Parathyroid adenoma (tissue), 2 donors: ENCODE measurements around the gene HES4.

ENCODE experiments used
- H2AFZ ChIP-seq: fragments of 300-600 bp; sonication (generic); one replicate; pipeline ENCODE4 v1.7.0; 2017; ENCODE audit warnings: antibody characterized with exemption, mild to moderate bottlenecking
- H3K27ac ChIP-seq: fragments of 300-600 bp; sonication (generic); one replicate; pipeline ENCODE4 v1.7.0; 2017
- H3K27me3 ChIP-seq: fragments of 300-600 bp; sonication (generic); one replicate; pipeline ENCODE4 v1.7.0; 2017; ENCODE audit warnings: low read length; ENCODE audit not compliant: control insufficient read depth, insufficient read depth
- H3K36me3 ChIP-seq: fragments of 300-600 bp; sonication (generic); one replicate; pipeline ENCODE4 v1.7.0; 2017; ENCODE audit warnings: low read length; ENCODE audit not compliant: control insufficient read depth, insufficient read depth
- H3K4me1 ChIP-seq: fragments of 300-600 bp; sonication (generic); one replicate; pipeline ENCODE4 v1.7.0; 2017; ENCODE audit warnings: control low read depth
- H3K4me2 ChIP-seq: fragments of 300-600 bp; sonication (generic); one replicate; pipeline ENCODE4 v1.7.0; 2017; ENCODE audit warnings: low read length
- H3K4me3 ChIP-seq: fragments of 300-600 bp; sonication (generic); one replicate; pipeline ENCODE4 v1.7.0; 2017; ENCODE audit warnings: low read depth, low read length
- H3K79me2 ChIP-seq: fragments of 300-600 bp; sonication (generic); one replicate; pipeline ENCODE4 v1.7.0; 2017; ENCODE audit warnings: control low read depth
- H3K9ac ChIP-seq: fragments of 300-600 bp; sonication (generic); one replicate; pipeline ENCODE4 v1.7.0; 2017; ENCODE audit warnings: mild to moderate bottlenecking
- H3K9me3 ChIP-seq: fragments of 300-600 bp; sonication (generic); one replicate; pipeline ENCODE4 v1.7.0; 2017; ENCODE audit warnings: low read length; ENCODE audit not compliant: control insufficient read depth
- CTCF ChIP-seq: fragments of 300-600 bp; sonication (generic); IDR thresholded peaks from one replicate; pipeline ENCODE4 v1.7.0; 2017; ENCODE audit warnings: antibody characterized with exemption, mild to moderate bottlenecking
- donor health status: primary hyperparathyroidism.

The HES4 gene

GRCh38 chr1:971751-972506 is 28.0 kb downstream of the HES4 start:
- TF ChIP-seq CTCF = no peak
- H3K9me3 ChIP-seq = no peaks in the 10 kb centered on the region
- H3K9ac ChIP-seq = no peak overlapping the region
- H3K27me3 ChIP-seq = no peaks in the 10 kb centered on the region
- H3K4me2 ChIP-seq = no peak overlapping the region
- H3K36me3 ChIP-seq = no peaks in the 10 kb centered on the region
- no peak overlapping the region for H3K27ac ChIP-seq
- H3K4me1 ChIP-seq = no peaks in the 10 kb centered on the region
- no peak overlapping the region for H3K4me3 ChIP-seq
- no peak overlapping the region for H2AFZ ChIP-seq
- no peaks in the 10 kb centered on the region for H3K79me2 ChIP-seq

GRCh38 chr1:970973-971730 is 28.7 kb downstream of the HES4 start:
- Histone ChIP-seq H2AFZ (no peak overlapping the region), H3K9me3 (no peaks in the 10 kb centered on the region), H3K4me1 (no peaks in the 10 kb centered on the region), H3K4me2 (no peak overlapping the region), H3K36me3 (no peaks in the 10 kb centered on the region), H3K27ac (no peak overlapping the region), H3K4me3 (no peak overlapping the region), H3K79me2 (no peaks in the 10 kb centered on the region), H3K9ac (no peak overlapping the region), H3K27me3 (no peaks in the 10 kb centered on the region)
- no peak for TF ChIP-seq CTCF

GRCh38 chr1:970242-970972 is 29.5 kb downstream of the HES4 start:
- H3K4me3 ChIP-seq = no peak overlapping the region
- no peaks in the 10 kb centered on the region for H3K27me3 ChIP-seq
- H3K36me3 ChIP-seq = no peaks in the 10 kb centered on the region
- no peaks in the 10 kb centered on the region for H3K9me3 ChIP-seq
- H3K79me2 ChIP-seq = no peaks in the 10 kb centered on the region
- TF ChIP-seq CTCF = no peak
- no peak overlapping the region for H3K27ac ChIP-seq
- no peak overlapping the region for H2AFZ ChIP-seq
- no peak overlapping the region for H3K4me2 ChIP-seq
- H3K9ac ChIP-seq = no peak overlapping the region
- no peaks in the 10 kb centered on the region for H3K4me1 ChIP-seq

- Histone ChIP-seq H3K27ac (no peak overlapping the region), H3K4me1 (no peaks in the 10 kb centered on the region), H3K9me3 (no peaks in the 10 kb centered on the region), H3K27me3 (no peaks in the 10 kb centered on the region), H2AFZ (no peak overlapping the region), H3K9ac (no peak overlapping the region), H3K79me2 (no peaks in the 10 kb centered on the region), H3K4me2 (no peak overlapping the region), H3K4me3 (no peak overlapping the region), H3K36me3 (no peaks in the 10 kb centered on the region)
- no peak for TF ChIP-seq CTCF
Measured at GRCh38 chr1:969260-969855, 30.5 kb downstream of the HES4 start.
